Right lung (tissue), 5 donors: Measurements from ENCODE around the gene GADD45G. TPM values are rescaled to one million over a fixed set of nuclear protein-coding genes. Genes with fewer than 3 reads are reported as not detected.
A peak's percentile ranks its signal among the peaks of the same experiment; 100 is the strongest.

Source experiments
- DNase-seq, 2 donors: peaks; one replicate each; pipeline ENCODE4 v3.0.0-alpha.2; 2013
- polyA plus RNA-seq, 5 donors: library from polyadenylated mRNA; unstranded; fragments of 120-200 nt; gene quantifications; one replicate each; pipeline versions ENCODE4 v1.2.1 to v1.2.3, GENCODE V29; 2013; ENCODE audit warnings: inconsistent platforms in 1 of 5, low replicate concordance in 1 of 5; ENCODE audit not compliant: insufficient read length in 5 of 5, insufficient read depth in 1 of 5

Gene GADD45G
- polyA plus RNA-seq, 5 donors, result 3.0 to 7.1 (median 4.8) TPM

DNA sequence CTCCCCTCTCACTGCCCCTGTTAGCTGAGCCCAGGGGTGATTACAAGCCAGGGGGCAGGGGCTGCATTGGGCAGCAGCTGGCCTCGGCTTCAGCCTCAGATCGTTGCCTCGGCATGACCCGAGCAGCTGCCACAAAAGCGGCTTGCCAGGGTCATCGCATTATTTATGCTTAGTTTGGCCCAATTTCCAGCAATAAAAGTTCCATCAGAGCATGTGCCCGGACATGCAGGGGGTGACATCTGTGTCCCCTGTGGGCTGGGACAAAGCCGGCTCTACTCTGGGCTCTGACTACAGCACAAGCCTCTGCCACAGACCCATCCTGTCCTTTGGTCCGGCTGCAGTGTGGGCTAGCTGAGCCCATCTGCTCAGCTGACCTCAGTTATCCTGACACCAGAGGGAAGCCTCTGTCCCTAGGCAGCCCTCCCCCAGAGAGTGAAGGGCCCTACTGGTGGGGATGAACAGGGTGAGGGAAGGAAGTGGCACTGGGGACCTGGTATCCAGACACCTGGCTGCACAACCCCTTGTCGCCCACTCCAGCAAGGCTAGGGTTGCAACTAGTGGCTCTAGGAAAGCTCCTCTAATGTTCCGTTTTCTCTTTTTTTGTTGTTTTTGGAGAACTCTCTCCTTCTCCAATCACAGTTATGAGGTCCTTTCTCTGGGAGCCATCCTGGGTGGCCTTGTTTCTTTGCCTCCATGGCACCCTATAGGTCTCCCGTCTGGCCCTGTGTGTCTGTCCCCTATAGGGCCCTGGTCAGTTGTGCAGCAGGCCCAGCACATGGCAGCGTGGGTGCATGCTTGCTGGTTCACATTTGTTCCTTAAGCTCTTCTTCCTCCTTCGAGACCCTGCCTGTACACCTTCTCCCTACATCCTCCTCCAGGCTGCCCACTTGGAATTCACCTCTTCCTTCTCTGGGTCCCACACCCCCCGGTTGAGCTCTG, 13.3 kb upstream of the GADD45G start:
- no peak for DNase-seq

DNA sequence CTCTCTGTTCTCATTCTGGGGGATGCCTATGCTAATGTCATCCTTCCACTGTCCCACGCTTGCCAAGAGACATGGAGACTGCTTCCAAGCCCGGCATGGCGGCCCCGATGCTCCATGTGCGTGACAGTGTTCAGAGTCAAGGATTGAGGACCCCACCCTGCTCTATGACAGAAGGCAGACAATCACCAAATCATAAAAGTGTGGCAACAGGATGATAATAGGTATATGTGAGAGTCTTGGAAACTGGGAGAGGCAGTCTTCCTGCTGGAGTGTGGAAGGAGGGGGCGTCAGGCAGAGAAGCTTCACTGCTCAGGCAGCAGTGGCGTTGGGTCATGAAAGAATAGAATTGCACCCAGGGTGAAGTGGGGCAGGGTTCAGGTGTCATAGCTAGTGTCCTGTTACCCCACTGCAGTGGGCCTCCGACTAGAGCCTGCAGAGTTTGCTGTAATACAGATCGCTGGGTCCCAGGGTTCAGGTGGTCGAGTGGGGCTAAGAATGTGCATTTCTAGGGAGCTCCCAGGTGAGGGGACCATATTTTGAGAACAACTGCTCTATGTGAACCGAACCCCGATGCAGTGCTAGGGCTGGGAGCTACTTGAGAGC, 12.5 kb upstream of the GADD45G start:
- DNase-seq, result no peak

DNA sequence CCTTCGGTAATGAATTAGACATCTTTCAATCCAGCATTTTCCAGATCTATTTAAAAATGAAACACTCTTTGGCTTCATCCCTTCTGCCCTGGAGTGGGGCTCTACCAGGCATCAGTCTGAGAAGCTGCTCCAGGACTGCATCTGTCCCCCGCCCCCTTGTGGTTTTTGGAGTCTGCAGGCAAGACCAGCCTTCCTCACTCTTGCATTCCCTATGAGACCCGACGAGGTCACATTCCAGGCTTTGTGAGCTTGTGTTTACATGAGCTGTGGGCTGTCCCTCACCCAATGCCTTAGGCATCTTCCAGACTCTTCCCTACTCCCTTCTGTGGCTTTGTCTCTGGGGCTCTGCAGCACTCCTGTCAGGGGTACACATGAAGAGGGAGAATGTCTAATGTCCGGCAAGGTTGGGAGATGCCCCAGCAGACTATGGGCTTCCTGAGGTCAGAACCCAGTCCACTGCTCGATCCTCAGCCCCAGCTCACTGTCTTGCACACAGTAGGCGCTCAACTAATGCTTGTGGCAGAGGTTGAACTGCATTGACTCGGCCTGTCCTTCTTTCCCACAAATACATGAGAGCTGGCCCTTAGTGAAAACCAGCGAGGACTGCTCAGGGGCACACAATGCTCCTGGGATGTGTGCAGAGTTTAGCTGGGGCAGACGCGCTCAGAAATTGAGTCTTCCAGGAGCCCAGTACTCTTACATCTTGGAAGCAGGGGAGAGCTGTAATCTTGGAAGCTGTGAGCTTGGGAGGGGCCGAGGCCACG, 11.7 kb upstream of the GADD45G start:
- DNase-seq, result no peak

DNA sequence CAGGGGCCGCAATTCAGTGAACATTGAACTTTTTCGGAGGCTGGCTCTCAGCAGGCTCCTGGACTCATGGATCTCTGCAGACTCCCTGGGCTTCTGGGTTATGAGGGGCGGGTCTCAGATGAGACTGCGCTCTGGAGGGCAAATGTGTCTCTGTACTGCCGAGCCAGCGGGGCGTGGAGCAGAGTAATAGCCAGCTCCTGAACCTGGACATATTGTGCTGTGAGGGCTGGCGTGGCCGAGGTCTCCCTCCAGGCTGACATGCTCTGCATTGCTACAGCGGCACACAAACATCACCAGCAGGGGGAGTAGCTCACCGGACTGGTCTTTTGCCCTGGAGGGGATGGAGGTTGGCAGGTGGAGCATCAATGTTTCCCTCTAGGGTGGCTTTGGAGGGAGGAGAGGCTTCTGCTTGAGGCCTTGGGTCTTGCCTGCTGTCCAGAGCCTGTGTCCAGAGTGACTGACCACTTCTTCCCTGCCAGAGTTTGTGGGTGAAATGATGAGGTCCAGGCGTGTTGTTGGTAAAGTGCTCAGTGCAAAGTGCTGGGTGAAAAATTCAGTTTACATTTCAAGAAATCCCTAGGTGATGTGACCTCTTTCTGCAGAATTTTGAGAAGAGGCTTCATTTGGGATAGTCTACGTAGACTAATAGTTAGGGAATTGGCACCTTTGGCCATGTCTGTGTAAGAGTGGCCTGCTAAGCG, 10.9 kb upstream of the GADD45G start:
- no peak for DNase-seq

DNA sequence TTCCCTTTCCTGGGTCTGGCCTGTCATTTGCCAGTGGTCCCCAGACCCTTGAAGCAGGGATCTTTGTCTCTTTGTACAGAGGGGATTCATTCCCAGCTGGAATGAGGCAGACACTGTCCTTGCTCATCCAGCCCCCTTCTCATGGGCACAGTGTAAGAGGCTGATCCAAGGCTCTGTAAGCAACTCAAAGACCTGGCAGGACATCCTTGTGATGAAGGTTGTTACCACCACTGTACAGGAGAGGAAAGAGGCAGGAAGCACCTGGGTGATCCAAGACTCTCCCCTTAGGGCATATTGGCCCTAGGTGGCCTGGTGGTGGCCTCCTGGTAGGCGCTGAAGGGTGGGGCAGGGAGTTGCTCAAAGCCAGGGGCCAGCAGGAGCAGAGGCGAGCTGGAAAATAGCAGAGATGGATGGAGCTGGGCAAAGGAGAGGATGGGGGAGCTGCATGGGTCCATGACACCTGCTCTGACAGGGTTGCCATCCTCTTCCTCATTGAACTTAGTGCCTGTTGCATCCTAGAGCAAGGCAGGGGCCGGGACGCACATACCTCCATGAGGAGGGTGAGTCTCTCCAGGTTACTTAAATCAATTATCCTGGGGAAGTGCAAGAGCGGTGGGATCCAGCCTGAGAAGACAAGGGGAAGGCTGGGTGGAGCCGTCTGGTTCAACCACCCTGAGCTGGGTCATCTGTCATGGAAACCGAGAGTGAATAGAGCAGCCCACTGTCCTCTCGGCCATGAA, 9.8 kb upstream of the GADD45G start:
- DNase-seq, result no peak

DNA sequence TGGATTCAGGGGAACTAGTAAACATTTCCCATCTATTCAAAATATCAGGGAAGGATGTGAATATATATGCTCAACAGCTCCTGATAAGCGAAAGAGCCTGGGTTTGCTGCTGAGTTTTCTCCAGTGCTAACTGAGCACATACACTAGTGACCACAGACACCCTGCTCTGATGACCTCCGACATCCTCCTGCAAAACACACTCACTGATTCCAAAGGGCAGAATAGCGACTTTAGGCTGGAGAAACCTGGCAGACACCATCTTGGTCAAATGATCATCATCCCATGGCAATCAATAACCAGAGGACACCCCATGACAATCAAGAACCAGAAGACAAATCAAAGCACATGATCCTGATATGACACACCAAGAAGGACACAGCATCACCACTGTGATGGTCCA, 9.2 kb upstream of the GADD45G start:
- no peak for DNase-seq

DNA sequence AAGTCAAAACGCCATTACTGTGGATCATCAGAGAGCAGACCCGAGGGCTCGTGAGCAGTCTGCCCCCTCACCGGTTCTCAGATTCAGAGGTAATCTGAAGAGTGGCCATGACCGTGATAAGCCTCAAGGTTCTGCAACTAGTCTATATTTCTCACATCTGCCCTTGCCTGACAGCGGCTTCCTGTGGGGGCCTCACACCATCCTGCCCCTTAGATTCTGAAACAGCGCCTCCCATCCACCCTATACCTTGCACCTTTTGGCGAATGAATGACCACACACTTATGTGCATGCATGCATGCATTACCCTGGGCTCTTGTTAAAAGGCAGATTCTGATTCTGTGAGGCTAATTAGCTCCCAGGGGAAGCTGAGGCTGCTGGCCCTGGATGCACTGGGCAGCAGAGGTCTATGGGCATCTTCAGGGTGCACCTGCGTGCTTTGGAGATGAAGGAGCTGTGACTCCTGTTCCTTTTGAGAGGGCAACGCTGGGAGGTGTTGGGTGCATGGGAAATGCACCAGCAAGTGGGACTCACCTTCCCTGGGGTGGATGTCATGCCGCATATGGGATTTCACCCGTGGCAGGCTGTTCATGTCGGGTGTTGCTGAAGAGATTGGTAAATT, 7.8 kb upstream of the GADD45G start:
- no peak for DNase-seq

DNA sequence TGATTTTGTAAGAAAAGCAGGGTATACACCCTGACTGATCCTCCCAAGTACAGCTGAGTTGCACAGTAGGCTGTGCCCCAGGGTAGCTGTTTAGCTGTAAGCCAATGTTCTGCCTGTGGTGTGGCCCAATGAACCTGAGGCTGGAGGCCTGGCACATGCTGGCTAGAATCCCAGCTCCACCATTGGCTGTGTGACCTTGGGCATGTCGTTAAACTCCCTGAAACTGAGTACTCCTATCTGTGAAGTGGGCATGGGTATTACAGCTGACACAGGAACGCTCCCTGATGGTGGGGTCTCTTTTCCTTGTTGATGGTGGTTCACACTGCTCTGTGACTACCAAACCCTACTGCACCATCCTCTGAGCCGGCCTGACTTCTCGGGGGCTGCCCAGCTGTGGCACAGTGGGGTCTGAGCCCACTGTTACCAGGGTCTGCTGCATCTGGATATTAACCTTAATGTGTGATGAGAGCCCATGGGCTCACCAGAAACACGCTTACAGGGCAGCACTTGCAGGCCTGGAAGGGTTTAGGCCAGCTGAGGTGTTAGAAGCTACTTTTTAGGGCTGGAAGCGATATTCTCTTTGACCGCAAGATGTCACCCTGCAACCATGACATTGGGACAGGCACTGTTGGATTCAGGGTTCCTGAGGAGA, 7.0 kb upstream of the GADD45G start:
- peak; percentile 45 to 63 for DNase-seq

DNA sequence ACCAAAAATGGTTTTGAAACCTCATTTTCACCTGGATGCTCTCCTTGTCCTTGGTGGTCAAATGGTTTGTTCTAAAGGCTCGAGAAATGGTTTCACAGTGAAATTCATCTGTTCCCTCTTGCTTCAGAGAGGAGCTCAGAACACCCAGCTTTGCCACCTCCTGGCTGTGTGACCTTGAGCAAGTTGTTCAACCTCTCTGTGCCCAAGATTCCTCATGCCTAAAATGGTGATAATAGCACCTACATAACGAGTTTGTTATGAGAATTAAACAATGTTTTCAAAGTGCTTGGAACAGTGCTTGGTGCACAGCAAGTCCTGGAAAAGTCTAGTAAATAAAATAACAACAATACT, 6.5 kb upstream of the GADD45G start:
- no peak for DNase-seq

DNA sequence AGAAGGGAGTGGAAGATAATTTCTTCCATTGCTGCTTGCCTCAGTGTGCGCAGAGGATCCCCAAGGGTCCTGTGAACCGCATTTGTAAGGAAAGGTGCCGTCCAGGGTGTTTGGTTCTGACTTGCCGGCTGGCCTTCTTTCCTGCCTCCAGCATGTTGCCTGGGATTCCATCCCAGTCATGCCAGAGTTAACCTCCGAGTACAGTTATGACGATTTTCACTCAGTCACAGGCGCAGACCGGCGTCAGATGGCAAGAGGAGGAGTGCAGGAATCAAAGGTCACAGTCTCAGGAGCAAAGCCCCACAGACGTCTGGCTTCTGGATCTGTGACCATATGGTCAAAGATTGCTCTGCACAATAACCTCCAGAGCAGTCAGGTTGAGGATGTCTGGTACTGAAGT, 5.9 kb upstream of the GADD45G start:
- no peak for DNase-seq

DNA sequence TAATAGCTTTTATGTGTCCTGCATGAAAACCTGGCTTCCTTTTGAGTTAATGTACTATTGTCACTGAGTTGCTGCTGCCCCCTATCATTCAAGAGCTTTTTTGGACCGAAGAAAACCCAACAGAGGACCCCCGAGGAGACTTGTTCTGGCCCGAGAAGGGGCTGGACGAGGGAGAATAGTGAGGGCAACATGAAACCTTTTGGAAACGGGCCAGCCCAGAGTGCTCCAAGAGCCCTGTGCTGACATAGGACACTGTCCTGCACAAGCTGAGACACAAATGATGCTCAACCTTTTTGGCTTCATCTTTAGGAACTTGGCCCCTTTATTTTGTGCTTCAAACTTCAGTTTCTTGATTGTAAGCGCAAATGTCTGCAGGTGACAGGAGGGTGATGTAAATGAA, 4.0 kb upstream of the GADD45G start:
- no peak for DNase-seq

DNA sequence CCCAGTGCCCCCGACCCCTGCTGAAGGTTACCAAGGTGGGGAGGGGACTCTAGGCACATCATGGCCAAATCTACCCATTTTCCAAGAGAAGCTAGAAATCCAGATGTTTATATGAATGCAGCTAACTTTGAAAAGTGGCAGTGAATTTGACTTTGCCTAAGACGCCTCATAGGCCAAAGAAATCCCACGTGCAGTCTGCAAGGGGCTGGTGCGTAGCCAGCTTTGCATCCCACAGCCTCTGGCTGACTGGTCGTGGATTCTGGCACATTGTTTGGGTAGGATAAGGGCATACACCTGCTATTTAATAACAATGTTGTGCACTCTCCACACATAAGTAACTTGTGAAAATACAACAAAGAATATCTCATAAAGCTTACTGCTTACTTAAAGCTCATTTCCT, 3.5 kb upstream of the GADD45G start:
- DNase-seq, result no peak

DNA sequence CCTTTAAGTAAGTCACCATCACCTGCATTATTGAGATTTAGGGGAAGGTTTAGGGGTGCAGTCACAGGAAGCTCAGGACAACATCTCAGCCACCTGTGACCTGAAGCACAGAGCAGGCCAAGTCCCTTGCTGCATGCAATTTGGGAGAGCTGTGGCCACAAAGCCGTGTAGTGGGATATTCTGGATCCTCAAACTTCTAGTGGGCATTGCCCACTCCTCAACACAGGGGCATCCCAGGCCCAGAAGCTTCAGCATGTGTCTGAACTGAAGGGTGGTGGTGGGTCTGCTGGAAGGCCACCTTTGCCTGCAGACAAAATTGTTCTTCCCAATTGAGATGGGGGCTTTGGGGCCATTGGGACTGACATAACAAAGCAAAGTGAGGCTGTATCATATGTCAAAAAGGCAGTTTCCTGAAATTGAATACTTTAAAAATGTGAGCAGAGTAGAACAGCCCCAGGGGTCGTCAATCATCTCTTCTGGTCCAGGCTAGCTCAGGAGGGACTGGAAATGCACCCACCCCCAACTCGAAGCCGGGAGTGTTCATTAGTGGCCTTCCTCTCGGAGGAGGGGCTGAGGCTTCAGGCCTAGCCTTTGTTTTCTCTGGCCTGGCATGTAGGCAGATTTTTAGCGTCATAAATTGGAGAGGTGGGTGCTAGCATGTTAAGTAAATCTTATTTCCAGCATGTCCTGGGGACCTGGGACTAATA, 2.8 kb upstream of the GADD45G start:
- no peak for DNase-seq

DNA sequence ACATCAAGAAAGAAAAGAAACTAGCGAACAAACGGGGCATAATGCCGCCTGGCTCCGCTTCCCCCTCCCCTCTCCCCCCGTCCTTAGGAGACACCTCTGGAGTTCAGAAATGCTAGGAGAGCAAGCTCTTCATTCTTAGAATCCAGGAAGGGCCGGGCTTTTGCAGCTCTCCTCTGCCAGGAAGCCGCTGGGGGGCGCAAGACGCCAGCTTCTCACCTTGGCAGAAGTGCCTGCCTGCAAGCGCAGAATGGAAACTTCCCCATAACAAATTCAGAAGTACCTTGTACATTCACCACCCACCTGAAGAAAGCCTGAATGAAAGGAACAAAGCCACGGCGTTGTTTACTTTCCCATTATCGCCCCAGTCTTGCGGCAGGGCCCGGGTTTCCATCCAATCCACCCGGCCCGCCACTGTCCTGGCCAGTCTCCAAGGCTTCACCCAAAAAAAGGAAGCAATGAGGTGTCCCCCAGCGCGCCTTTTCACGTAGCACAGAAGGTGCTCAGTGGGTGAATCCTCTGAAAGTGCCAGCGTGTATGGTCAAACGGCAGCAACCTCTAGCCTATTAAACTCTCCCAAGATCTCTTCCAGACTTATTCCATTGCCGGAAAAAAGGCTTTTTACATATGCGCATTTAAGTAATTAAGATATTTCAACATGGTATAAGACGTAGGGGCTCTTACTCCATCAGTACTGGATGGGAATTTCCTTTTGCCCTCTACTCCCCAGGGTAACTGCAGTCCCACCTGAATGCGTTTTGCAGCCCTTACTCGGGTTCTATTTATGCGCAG, 1.6 kb upstream of the GADD45G start:
- DNase-seq, result peak; percentile 80 to 89

DNA sequence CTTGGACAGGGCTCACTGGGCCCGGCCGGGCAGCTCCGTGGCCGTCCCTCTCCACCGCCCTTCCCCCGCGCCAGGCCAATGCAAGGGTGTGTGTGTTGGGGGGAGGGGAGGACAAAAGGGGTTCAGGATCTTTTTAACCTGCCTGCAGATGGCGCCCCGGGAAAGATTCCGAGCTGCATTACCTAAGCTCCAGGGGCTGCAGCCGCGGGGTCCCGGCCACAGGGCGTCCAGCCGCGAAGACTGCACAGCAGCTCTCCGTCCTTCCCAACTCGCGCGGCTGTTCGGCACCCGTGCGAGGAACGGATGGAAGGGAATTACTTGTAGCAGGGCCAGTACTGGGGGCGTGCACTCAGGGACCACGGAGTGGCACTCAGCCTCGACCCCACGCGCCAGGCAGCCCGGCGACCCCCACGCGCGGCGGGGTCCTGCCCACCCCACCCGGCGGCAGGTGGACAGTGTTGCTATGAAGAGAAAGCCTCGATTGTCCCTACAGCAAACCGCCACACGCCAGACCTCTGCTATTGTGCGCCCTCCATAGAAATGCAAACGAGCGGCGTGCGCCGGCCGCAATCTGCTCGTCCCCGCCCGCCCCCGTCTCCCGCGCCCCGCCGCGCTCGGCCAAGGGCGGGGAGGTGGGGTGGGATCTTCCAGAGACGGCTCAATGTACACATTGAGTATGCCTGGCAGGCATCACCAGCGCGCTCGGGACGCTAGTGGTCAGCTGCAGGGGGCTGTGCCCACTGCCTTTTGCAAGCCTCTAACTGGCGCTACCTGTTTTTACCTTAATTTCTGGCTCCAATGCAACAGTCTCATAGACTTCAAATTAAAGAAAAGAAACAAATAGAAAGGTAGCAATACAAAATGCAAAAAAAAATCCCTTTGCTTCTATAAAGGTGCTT, 796 bp upstream of the GADD45G start:
- peak; percentile 62 to 66 for DNase-seq

DNA sequence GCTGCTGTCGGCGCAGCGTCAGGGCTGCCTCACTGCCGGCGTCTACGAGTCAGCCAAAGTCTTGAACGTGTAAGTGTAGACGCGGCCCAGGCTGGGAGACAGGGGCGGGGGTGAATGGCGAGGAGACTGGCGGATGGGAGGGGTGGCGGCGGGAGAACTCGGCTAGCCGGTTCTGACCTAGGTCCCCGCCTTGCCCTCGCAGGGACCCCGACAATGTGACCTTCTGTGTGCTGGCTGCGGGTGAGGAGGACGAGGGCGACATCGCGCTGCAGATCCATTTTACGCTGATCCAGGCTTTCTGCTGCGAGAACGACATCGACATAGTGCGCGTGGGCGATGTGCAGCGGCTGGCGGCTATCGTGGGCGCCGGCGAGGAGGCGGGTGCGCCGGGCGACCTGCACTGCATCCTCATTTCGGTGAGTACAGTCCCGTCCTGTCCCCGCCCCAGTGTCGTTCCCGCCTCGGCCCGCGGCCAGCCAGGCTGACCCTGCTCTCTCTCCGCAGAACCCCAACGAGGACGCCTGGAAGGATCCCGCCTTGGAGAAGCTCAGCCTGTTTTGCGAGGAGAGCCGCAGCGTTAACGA, 745 bp downstream of the GADD45G start:
- peak; percentile 35 to 49 for DNase-seq

DNA sequence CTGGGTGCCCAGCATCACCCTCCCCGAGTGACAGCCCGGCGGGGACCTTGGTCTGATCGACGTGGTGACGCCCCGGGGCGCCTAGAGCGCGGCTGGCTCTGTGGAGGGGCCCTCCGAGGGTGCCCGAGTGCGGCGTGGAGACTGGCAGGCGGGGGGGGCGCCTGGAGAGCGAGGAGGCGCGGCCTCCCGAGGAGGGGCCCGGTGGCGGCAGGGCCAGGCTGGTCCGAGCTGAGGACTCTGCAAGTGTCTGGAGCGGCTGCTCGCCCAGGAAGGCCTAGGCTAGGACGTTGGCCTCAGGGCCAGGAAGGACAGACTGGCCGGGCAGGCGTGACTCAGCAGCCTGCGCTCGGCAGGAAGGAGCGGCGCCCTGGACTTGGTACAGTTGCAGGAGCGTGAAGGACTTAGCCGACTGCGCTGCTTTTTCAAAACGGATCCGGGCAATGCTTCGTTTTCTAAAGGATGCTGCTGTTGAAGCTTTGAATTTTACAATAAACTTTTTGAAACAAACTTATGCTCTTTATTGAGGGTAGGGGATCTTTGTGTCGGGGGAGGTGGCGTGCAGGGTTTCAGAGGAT, 1.3 kb downstream of the GADD45G start:
- DNase-seq, result peak; percentile 42 to 47
